HEK293 (cell line): ENCODE results near the gene RNF224.

ENCODE experiments used
- CTCF ChIA-PET: fragments of 350-600 bp; formaldehyde crosslinking; extraction: SDS; loops from one replicate; lab custom pipeline; 2021; ENCODE audit warnings: antibody characterized with exemption; lab: Yijun Ruan, JAX
- POLR2A ChIA-PET: fragments of 300-600 bp; formaldehyde crosslinking; extraction: SDS; loops from one replicate; lab custom pipeline; 2020; ENCODE audit warnings: antibody characterized with exemption, inconsistent platforms; lab: Yijun Ruan, JAX
- H3K27ac ChIP-seq: fragments of 200-500 bp; sonication (Bioruptor generic); 2 replicates; pipeline ENCODE4 v1.5.1; 2014; ENCODE audit warnings: low read depth, low read length, control low read depth, inconsistent platforms; ENCODE audit errors: extremely low read depth
- H3K36me3 ChIP-seq, 2 experiments: fragments of 200-500 bp in 1 of 2; sonication (Bioruptor generic) in 1 of 2; 1 replicate in 1 of 2; 2 replicates in 1 of 2; pipeline ENCODE4 v1.5.1; 2014 to 2017; ENCODE audit warnings: inconsistent platforms in 2 of 2, low read length in 2 of 2; ENCODE audit not compliant: control insufficient read depth in 2 of 2, insufficient read depth in 1 of 2
- H3K4me1 ChIP-seq: fragments of 200-500 bp; sonication (Bioruptor generic); 2 replicates; pipeline ENCODE4 v1.5.1; 2014; ENCODE audit warnings: mild to moderate bottlenecking, low read length, inconsistent platforms; ENCODE audit not compliant: control insufficient read depth, insufficient read depth
- H3K4me3 ChIP-seq: 2 replicates; pipeline ENCODE4 v1.5.1; 2011; ENCODE audit warnings: low read depth, mild to moderate bottlenecking, control low read depth, low read length, moderate library complexity
- H3K9me3 ChIP-seq: fragments of 200-500 bp; sonication (Bioruptor generic); 2 replicates; pipeline ENCODE4 v1.5.1; 2014; ENCODE audit warnings: low read depth, low read length, inconsistent platforms; ENCODE audit not compliant: control insufficient read depth, insufficient read depth
- GLIS2 ChIP-seq: fragments of 450-650 bp; formaldehyde crosslinking; IDR thresholded peaks from 2 replicates; pipeline ENCODE4 v1.5.1; 2016; ENCODE audit warnings: missing biosample characterization, missing genetic modification characterization
- HIC1 ChIP-seq: fragments of 450-650 bp; formaldehyde crosslinking; IDR thresholded peaks from 2 replicates; pipeline ENCODE4 v1.5.1; 2016; ENCODE audit warnings: missing biosample characterization, missing genetic modification characterization
- PRDM2 ChIP-seq: fragments of 450-650 bp; formaldehyde crosslinking; IDR thresholded peaks from 2 replicates; pipeline ENCODE4 v1.5.1; 2016; ENCODE audit warnings: missing biosample characterization, missing genetic modification characterization, borderline replicate concordance
- SP2 ChIP-seq: fragments of 450-650 bp; formaldehyde crosslinking; IDR thresholded peaks from 2 replicates; pipeline ENCODE4 v1.5.1; 2016; ENCODE audit warnings: missing biosample characterization, missing genetic modification characterization
- ZBTB21 ChIP-seq: fragments of 450-650 bp; formaldehyde crosslinking; IDR thresholded peaks from 2 replicates; pipeline ENCODE4 v1.5.1; 2017; ENCODE audit warnings: missing biosample characterization, missing genetic modification characterization
- ZBTB6 ChIP-seq: fragments of 450-650 bp; formaldehyde crosslinking; IDR thresholded peaks from 2 replicates; pipeline ENCODE4 v1.5.1; 2017; ENCODE audit warnings: missing biosample characterization, missing genetic modification characterization
- ZFP37 ChIP-seq: fragments of 450-650 bp; formaldehyde crosslinking; IDR thresholded peaks from 2 replicates; pipeline ENCODE4 v1.5.1; 2016; ENCODE audit warnings: missing biosample characterization, missing genetic modification characterization
- ZNF140 ChIP-seq: fragments of 450-650 bp; formaldehyde crosslinking; IDR thresholded peaks from 2 replicates; pipeline ENCODE4 v1.5.1; 2016; ENCODE audit warnings: missing biosample characterization, missing genetic modification characterization
- ZNF37A ChIP-seq: fragments of 450-650 bp; IDR thresholded peaks from 2 replicates; pipeline ENCODE4 v1.5.1; 2018; ENCODE audit warnings: missing biosample characterization, missing genetic modification characterization
- ZNF560 ChIP-seq: fragments of 450-650 bp; formaldehyde crosslinking; IDR thresholded peaks from 2 replicates; pipeline ENCODE4 v1.5.1; 2017; ENCODE audit warnings: missing biosample characterization, missing genetic modification characterization, borderline replicate concordance
- ZNF704 ChIP-seq: fragments of 450-650 bp; formaldehyde crosslinking; IDR thresholded peaks from 2 replicates; pipeline ENCODE4 v1.5.1; 2016; ENCODE audit warnings: missing biosample characterization, missing genetic modification characterization
- ZSCAN30 ChIP-seq: fragments of 450-650 bp; IDR thresholded peaks from 2 replicates; pipeline ENCODE4 v1.5.1; 2018; ENCODE audit warnings: missing biosample characterization, mild to moderate bottlenecking, missing genetic modification characterization, moderate library complexity
- ZXDB ChIP-seq: fragments of 450-650 bp; formaldehyde crosslinking; IDR thresholded peaks from 2 replicates; pipeline ENCODE4 v1.5.1; 2016; ENCODE audit warnings: missing biosample characterization, missing genetic modification characterization
- TF ChIP-seq, protein P1 (sequence below): fragments of 450-650 bp; formaldehyde crosslinking; optimal IDR thresholded peaks from 2 replicates; pipeline ENCODE3; 2016; ENCODE audit warnings: missing biosample characterization, mild to moderate bottlenecking, missing genetic modification characterization
- TF ChIP-seq, protein P2 (sequence below): fragments of 450-650 bp; formaldehyde crosslinking; IDR thresholded peaks from 2 replicates; pipeline ENCODE4 v1.5.1; 2016; ENCODE audit warnings: missing biosample characterization, missing genetic modification characterization

Gene RNF224

GRCh38 chr9:137204731-137205125, 22.6 kb upstream of the RNF224 start:
- ChIA-PET POLR2A (interaction anchor here (0.7 to 16.6 kb wide), 9 partner anchors 15 to 476 kb away, joined by 3 to 304 read pairs (median 4); partner anchors contain the start of genes ANAPC2, CLIC3, CYSRT1 and RNF208), CTCF (interaction anchor here (0.6 to 1.8 kb wide), 6 partner anchors 12 to 83 kb away, joined by 3 to 7 read pairs (median 5); partner anchors contain the start of gene RNF208)
- H3K27ac ChIP-seq: peak overlapping the region; percentile 61; the same call in 1 of the 2 replicates
- TF ChIP-seq PRDM2 (0 out of 2 replicates have a peak, but pooled peaks have one; percentile 29), ZNF704 (tag by site-specific recombination) (no peak), ZBTB6 (tag by site-specific recombination) (no peak), GLIS2 (tag by site-specific recombination) (no peak), ZNF140 (tag by site-specific recombination) (no peak)
- TF ChIP-seq, protein P1, sequence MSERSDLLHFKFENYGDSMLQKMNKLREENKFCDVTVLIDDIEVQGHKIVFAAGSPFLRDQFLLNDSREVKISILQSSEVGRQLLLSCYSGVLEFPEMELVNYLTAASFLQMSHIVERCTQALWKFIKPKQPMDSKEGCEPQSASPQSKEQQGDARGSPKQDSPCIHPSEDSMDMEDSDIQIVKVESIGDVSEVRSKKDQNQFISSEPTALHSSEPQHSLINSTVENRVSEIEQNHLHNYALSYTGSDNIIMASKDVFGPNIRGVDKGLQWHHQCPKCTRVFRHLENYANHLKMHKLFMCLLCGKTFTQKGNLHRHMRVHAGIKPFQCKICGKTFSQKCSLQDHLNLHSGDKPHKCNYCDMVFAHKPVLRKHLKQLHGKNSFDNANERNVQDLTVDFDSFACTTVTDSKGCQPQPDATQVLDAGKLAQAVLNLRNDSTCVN (tag by site-specific recombination): no peak
- peaks cover 7 to 24% of the 10 kb centered on the region in 2 experiments; a peak in 2 of 3 replicates for H3K36me3 ChIP-seq
- H3K9me3 ChIP-seq: no peaks in the 10 kb centered on the region
- peak overlapping the region; percentile 92 for H3K4me3 ChIP-seq
- peaks cover 7% of the 10 kb centered on the region for H3K4me1 ChIP-seq

- POLR2A ChIA-PET: interaction anchor here (0.7 to 16.6 kb wide), 9 partner anchors 16 to 476 kb away, joined by 3 to 304 read pairs (median 4); partner anchors contain the start of genes ANAPC2, CLIC3, CYSRT1 and RNF208
- peaks cover 7% of the 10 kb centered on the region for H3K4me1 ChIP-seq
- H3K4me3 ChIP-seq: peak within 1 kb of the TSS; percentile 92
- no peaks in the 10 kb centered on the region for H3K9me3 ChIP-seq
- CTCF ChIA-PET: interaction anchor here (0.6 to 1.8 kb wide), 6 partner anchors 13 to 83 kb away, joined by 3 to 7 read pairs (median 5); partner anchors contain the start of gene RNF208
- peaks cover 10 to 30% of the 10 kb centered on the region in 2 experiments; a peak in 2 of 3 replicates for H3K36me3 ChIP-seq
- peak within 1 kb of the TSS; percentile 61; the same call in 1 of the 2 replicates for H3K27ac ChIP-seq
- TF ChIP-seq HIC1 (no peak), ZNF37A (tag by site-specific recombination) (no peak), SP2 (tag by site-specific recombination) (peak; percentile 88), ZNF560 (tag by site-specific recombination) (no peak), ZSCAN30 (tag by site-specific recombination) (peak; percentile 64; the same call in 1 of the 2 replicates), ZBTB21 (tag by site-specific recombination) (peak; percentile 25; the same call in 1 of the 2 replicates), ZFP37 (tag by site-specific recombination) (0 out of 2 replicates have a peak, but pooled peaks have one; percentile 56), ZXDB (tag by site-specific recombination) (peak; percentile 95)
- TF ChIP-seq, protein P2, sequence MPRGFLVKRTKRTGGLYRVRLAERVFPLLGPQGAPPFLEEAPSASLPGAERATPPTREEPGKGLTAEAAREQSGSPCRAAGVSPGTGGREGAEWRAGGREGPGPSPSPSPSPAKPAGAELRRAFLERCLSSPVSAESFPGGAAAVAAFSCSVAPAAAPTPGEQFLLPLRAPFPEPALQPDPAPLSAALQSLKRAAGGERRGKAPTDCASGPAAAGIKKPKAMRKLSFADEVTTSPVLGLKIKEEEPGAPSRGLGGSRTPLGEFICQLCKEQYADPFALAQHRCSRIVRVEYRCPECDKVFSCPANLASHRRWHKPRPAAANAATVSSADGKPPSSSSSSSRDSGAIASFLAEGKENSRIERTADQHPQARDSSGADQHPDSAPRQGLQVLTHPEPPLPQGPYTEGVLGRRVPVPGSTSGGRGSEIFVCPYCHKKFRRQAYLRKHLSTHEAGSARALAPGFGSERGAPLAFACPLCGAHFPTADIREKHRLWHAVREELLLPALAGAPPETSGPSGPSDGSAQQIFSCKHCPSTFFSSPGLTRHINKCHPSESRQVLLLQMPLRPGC: peak; percentile 19; the same call in 1 of the 2 replicates
- TF ChIP-seq, protein P1 (tag by site-specific recombination): peak; percentile 79
Measured at GRCh38 chr9:137205126-137206069, 21.9 kb upstream of the RNF224 start, which contains the start of the genes NDOR1 and TMEM203. TSS of gene NDOR1 (plus strand) at chr9:137205700. CDS start at chr9:137205778, 78 bp downstream. TSS of gene TMEM203 (minus strand) at chr9:137205648. CDS start at chr9:137205414, 234 bp downstream.
